Vagina (tissue), 2 donors: ENCODE results near the gene OTP.

Experiments used
- POLR2AphosphoS5 ChIP-seq, 2 donors: sonication (generic); formaldehyde crosslinking; IDR thresholded peaks; one replicate each; pipeline ENCODE4 v1.9.0; 2017; ENCODE audit warnings: antibody characterized with exemption in 2 of 2, mild to moderate bottlenecking in 2 of 2, low read depth in 1 of 2; ENCODE audit not compliant: insufficient read depth in 1 of 2
- TF ChIP-seq, protein P1 (sequence below), 3 experiments: fragments of 450-650 bp in 2 of 3; fragments of 200-600 bp in 1 of 3; sonication (generic) in 1 of 3; IDR thresholded peaks; one replicate each; pipeline ENCODE4 v1.5.1; 2017 to 2019; ENCODE audit warnings: antibody characterized with exemption in 3 of 3, mild to moderate bottlenecking in 2 of 3, moderate library complexity in 2 of 3

DNA sequence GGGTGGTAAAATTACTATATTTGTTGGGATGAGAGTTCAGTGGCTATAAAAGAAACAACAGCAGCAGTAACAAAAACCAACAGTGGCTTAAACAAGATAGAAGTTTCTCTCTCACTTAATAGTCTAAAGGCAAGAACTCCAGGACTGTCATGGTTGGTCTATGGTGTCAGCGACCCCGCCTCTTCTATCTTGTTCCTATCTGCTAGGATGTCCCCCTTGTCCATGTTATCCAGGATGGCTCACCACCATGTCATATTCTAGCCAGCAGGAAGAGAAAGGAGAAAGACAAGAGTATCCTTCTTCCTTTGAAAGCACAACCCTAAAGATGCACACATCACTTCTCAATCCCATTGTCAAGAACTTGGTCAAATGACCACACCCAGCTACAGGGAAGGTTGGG lies 11.3 kb upstream of the OTP start:
- TF ChIP-seq POLR2AphosphoS5 (IDR thresholded peaks at IDR 0.05; ENCODE audit: insufficient read depth in 1 of 2, low read depth in 1 of 2): no peak
- TF ChIP-seq, protein P1, sequence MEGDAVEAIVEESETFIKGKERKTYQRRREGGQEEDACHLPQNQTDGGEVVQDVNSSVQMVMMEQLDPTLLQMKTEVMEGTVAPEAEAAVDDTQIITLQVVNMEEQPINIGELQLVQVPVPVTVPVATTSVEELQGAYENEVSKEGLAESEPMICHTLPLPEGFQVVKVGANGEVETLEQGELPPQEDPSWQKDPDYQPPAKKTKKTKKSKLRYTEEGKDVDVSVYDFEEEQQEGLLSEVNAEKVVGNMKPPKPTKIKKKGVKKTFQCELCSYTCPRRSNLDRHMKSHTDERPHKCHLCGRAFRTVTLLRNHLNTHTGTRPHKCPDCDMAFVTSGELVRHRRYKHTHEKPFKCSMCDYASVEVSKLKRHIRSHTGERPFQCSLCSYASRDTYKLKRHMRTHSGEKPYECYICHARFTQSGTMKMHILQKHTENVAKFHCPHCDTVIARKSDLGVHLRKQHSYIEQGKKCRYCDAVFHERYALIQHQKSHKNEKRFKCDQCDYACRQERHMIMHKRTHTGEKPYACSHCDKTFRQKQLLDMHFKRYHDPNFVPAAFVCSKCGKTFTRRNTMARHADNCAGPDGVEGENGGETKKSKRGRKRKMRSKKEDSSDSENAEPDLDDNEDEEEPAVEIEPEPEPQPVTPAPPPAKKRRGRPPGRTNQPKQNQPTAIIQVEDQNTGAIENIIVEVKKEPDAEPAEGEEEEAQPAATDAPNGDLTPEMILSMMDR (IDR thresholded peaks at IDR 0.05): no peak
